Psoas muscle (tissue), 8 donors: ENCODE results near the gene PELI3. TPM values are rescaled to one million over a fixed set of nuclear protein-coding genes. Genes with fewer than 3 reads are reported as not detected.

Experiments
- ATAC-seq, 4 donors: fragments of 200-7000 bp; cut with Tn5 transposase; one replicate each; pipeline ENCODE4 v1.9.1; 2020; ENCODE audit warnings: moderate library complexity in 3 of 4, mild to moderate bottlenecking in 2 of 4
- DNase-seq, 2 donors: peaks; one replicate each; pipeline ENCODE4 v3.0.0-alpha.2; 2020
- H3K27ac ChIP-seq: fragments of 200-600 bp; one replicate; pipeline ENCODE4 v1.8.0; 2022
- H3K27me3 ChIP-seq, 3 donors: fragments of 200-600 bp in 1 of 3; one replicate each; pipeline versions ENCODE4 v1.6.1 to v1.8.0; 2013 to 2022; ENCODE audit warnings: low read length in 2 of 3, mild to moderate bottlenecking in 2 of 3, moderate library complexity in 1 of 3; ENCODE audit not compliant: insufficient read depth in 3 of 3
- H3K36me3 ChIP-seq, 2 donors: fragments of 200-600 bp in 1 of 2; one replicate each; pipeline versions ENCODE4 v1.6.1 to v1.8.0; 2013 to 2022; ENCODE audit warnings: low read depth in 1 of 2, mild to moderate bottlenecking in 1 of 2, moderate library complexity in 1 of 2; ENCODE audit not compliant: insufficient read depth in 1 of 2
- H3K4me1 ChIP-seq: fragments of 200-600 bp; one replicate; pipeline ENCODE4 v1.8.0; 2022
- H3K4me3 ChIP-seq: fragments of 200-600 bp; one replicate; pipeline ENCODE4 v1.8.0; 2022; ENCODE audit warnings: mild to moderate bottlenecking
- H3K9me3 ChIP-seq: fragments of 200-600 bp; one replicate; pipeline ENCODE4 v1.8.0; 2022
- WGBS, 3 donors: extraction: QIAGEN DNeasy Blood & Tissue Kit; methylation state at CpG; one replicate each; pipeline versions ENCODE4 v1.1.6 to v1.1.7; 2013; 5-methylcytosine and 5-hydroxymethylcytosine counted together
- intact Hi-C, 2 donors: fragments of 100-400 bp; cut with DNase I; formaldehyde crosslinking; loops; one replicate each; pipeline versions ENCODE4 v1.11.0 to v1.14.2; 2022
- polyA plus RNA-seq, 3 donors: library from polyadenylated mRNA; stranded (reverse); fragments of 200-250 nt; gene quantifications; one replicate each; pipeline ENCODE4 v1.2.3, GENCODE V29; 2013
- total RNA-seq, 4 donors: library from RNA; stranded (reverse); fragmentation: NEBNext Ultra II Directional in 2 of 4; extraction: Animal tissue kit (Norgen Biotek cat#: 25700) in 2 of 4; gene quantifications; one replicate each; pipeline versions ENCODE4 v1.2.1 to v1.2.4, GENCODE V29; 2021 to 2023
- TF ChIP-seq, protein P1 (sequence below): fragments of 200-600 bp; IDR thresholded peaks from one replicate; pipeline ENCODE4 v1.8.0; 2022; ENCODE audit warnings: antibody characterized with exemption
- donor health status: healthy with polysubstance abuse.
- donor health status: DM: no; HTN: no; CAD: no; lungs with moderate emphysema.
- donor health status: Bipolar disorder and iron deficiency.
- donor health status: healthy.
- donor health status: DM: yes; HTN: yes; CAD: no.
- donor health status: DM: no; HTN: no; CAD: no.
- donor health status: DM: no; HTN: no; CAD: no.
- donor health status: DM: yes; HTN: yes; CAD: no.

The PELI3 gene
- total and polyA plus RNA-seq, 7 donors = 3.1 to 46.8 (median 13.3) TPM

DNA sequence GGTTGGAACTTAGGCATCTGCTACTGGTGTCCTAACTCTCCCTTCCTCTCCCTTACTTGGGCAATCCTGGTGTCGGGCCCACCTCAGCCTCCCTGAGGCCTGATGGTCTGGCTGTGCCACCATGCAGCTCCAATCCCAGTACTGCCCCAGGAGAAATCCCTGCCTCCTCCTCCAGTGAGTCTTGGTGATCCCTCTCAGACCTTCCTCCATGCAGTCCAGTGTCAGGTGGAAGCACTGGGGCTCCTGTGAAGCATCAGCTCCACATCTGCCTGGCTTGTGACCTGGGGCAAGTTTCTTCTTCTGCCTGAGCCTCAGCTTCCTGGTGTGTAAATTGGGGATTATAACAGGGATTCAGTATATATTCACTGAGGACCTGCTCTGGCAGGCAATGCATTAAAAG lies 1.8 kb upstream of the PELI3 start:
- Histone ChIP-seq H3K4me1 (peaks cover 3% of the 10 kb centered on the region), H3K27me3 (no peaks in the 10 kb centered on the region), H3K4me3 (no peak overlapping the region), H3K9me3 (no peaks in the 10 kb centered on the region), H3K27ac (no peak overlapping the region), H3K36me3 (peaks cover 0 to 10% of the 10 kb centered on the region in 2 donors)
- intact Hi-C loops = no loop called here
- ATAC-seq (no peak), DNase-seq (no peak)
- TF ChIP-seq, protein P1, sequence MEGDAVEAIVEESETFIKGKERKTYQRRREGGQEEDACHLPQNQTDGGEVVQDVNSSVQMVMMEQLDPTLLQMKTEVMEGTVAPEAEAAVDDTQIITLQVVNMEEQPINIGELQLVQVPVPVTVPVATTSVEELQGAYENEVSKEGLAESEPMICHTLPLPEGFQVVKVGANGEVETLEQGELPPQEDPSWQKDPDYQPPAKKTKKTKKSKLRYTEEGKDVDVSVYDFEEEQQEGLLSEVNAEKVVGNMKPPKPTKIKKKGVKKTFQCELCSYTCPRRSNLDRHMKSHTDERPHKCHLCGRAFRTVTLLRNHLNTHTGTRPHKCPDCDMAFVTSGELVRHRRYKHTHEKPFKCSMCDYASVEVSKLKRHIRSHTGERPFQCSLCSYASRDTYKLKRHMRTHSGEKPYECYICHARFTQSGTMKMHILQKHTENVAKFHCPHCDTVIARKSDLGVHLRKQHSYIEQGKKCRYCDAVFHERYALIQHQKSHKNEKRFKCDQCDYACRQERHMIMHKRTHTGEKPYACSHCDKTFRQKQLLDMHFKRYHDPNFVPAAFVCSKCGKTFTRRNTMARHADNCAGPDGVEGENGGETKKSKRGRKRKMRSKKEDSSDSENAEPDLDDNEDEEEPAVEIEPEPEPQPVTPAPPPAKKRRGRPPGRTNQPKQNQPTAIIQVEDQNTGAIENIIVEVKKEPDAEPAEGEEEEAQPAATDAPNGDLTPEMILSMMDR = no peak
- 80 to 94% (median 86%) methylated on average over 1 of the region's 1 CpG for WGBS, 3 donors

DNA sequence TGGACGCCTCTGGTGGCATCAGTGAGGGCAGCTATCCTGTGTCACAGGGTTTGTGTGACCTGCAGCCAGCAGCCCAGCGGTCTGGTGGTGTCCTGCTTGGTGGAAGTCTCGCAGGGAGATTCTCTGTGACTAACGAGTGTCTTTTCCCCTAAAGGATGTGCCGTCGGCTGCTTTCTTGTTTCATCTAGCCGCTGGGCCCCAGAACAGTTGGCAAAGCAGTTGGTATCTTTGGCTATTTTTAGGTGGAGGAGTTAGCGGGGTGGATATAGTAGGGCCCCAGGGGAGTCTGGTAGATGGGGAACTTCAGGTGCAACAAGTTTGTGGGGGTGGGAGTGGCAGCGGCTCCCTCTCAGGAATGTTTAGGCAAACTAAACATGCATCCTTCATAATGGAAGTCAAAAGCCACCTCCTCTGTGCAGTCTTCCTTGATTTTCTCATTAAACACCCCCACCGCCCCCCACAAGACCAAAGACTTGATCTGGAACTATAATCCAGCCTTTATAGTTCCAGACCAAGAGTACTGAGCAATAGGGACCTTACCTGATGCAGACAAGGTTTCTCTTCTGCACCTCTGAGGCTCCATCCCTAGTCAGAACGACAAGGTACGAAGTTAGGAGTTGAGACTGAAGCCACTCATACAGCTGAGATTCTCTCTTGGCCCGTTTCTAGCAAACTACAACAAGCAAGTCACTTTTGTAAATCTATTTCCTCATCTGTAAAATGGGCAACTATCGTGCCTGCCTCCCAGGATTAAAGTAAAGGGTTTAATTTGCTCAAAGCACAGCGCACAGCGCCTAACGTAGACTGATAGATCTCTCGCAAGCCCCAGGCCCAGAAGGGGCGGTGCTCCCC lies 1.1 kb upstream of the PELI3 start:
- ATAC-seq (no peak), DNase-seq (no peak)
- 39 to 44% (median 39%) methylated on average over 19 of the region's 19 CpGs for WGBS, 3 donors
- Histone ChIP-seq H3K27me3 (no peaks in the 10 kb centered on the region), H3K27ac (peak overlapping the region; percentile 69), H3K9me3 (no peaks in the 10 kb centered on the region), H3K4me3 (peak overlapping the region; percentile 77), H3K4me1 (peaks cover 3% of the 10 kb centered on the region), H3K36me3 (peaks cover 0 to 16% of the 10 kb centered on the region in 2 donors)
- intact Hi-C loops = no loop called here
- TF ChIP-seq, protein P1 = no peak

DNA sequence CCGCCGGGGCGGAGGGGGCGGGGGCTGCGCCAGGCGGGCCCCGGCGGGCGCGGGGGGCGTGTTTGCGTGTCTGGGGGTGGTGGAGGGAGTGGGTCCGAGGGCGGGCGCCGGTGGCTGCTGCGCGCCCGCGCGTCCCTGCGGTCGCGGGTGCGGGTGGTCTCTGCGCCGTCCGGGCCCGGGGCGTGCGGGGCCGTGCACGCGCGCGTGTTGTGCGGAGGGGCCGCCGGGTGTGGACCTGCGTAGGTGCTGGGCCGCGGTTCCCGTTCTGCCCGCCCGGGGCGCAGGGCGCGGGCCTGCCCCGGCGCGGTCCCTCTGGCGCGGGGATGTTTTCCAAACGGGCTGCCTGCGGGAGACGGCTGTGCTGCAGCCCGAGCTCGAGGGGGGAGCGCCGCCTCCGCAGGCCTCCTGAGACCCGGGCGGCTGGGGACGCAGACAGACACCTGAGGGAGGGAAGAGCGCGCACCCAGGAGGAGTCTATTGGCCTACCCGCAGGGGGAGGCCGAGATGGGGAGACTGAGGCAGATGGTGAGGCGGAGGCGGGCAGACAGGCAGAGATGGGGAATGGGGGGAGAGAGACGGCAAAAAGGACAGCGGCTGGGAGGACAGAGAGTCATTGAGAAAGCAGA lies 442 bp downstream of the PELI3 start:
- intact Hi-C loops = no loop called here
- Histone ChIP-seq H3K36me3 (peaks cover 0 to 31% of the 10 kb centered on the region in 2 donors), H3K4me1 (peaks cover 3% of the 10 kb centered on the region), H3K27ac (peak overlapping the region; percentile 69), H3K4me3 (peak overlapping the region; percentile 77), H3K9me3 (no peaks in the 10 kb centered on the region), H3K27me3 (peaks cover 0 to 3% (median 0%) of the 10 kb centered on the region in 3 donors)
- ATAC-seq (peak; percentile 14 to 53 (median 38)), DNase-seq (peak; percentile 47 to 76)
- TF ChIP-seq, protein P1 = peak; percentile 35
- WGBS, 3 donors = 1 to 9% (median 3%) methylated on average over 23 to 72 of the region's 72 CpGs

DNA sequence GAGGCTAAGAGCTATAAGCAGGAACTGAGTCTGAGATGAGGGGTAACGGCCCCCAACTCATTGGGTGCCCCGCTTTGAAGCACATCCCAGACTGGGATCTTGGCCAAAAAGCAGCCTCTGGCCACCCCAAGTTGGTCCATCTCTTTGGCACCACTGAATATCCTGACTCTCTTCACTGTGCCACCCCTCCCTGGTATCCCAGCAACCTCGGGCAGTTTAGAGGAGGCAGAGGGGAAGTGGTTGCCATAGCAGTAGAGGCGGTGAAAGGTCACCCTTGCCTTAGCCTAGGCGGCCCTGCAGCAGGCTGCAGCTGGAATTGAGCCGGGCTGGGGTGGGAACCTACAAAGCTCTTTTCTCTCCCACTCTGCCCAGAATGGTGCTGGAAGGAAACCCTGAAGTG lies 1.1 kb downstream of the PELI3 start:
- Histone ChIP-seq H3K27ac (no peak overlapping the region), H3K9me3 (no peaks in the 10 kb centered on the region), H3K4me1 (peaks cover 3% of the 10 kb centered on the region), H3K36me3 (peaks cover 0 to 37% of the 10 kb centered on the region in 2 donors), H3K4me3 (peak overlapping the region; percentile 77), H3K27me3 (peaks cover 0 to 3% (median 0%) of the 10 kb centered on the region in 3 donors)
- intact Hi-C loops = no loop called here
- DNase-seq (peak in 1 of 2 donors; percentile 60), ATAC-seq (no peak)
- WGBS, 3 donors = 55 to 64% (median 59%) methylated on average over 6 of the region's 6 CpGs
- TF ChIP-seq, protein P1 = no peak
